ENCODE data around the gene GRIN3B.

GRCh38 chr19:953445-954271, 46.6 kb upstream of the GRIN3B start:
- TF ChIP-seq CTCF (IDR thresholded peaks at IDR 0.05) (no peak), POLR2A (IDR thresholded peaks at IDR 0.05; ENCODE audit: low read length) (no peak), SMC3 (IDR thresholded peaks at IDR 0.05) (no peak), HMGXB4 (CRISPR knock-in tag; IDR thresholded peaks at IDR 0.05; ENCODE audit: borderline replicate concordance) (no peak), MAX (IDR thresholded peaks at IDR 0.05) (no peak)

Measured in A549 (cell line).